Coronary artery (tissue), 2 donors: ENCODE results near the gene BTBD9.

Experiments
- DNase-seq: peaks from one replicate; pipeline ENCODE4 v3.0.0-alpha.2; 2017; ENCODE audit warnings: low spot score
- H3K27ac ChIP-seq, 2 donors: fragments of 200-600 bp; sonication (generic); one replicate each; pipeline ENCODE4 v1.5.1; 2016 to 2019
- H3K4me3 ChIP-seq: fragments of 200-600 bp; sonication (generic); 2 replicates; pipeline ENCODE4 v1.5.1; 2016; ENCODE audit warnings: mild to moderate bottlenecking, moderate library complexity
- TF ChIP-seq, protein P1 (sequence below): fragments of 200-600 bp; sonication (generic); IDR thresholded peaks from one replicate; pipeline ENCODE4 v1.5.1; 2019; ENCODE audit warnings: antibody characterized with exemption

Gene BTBD9

DNA sequence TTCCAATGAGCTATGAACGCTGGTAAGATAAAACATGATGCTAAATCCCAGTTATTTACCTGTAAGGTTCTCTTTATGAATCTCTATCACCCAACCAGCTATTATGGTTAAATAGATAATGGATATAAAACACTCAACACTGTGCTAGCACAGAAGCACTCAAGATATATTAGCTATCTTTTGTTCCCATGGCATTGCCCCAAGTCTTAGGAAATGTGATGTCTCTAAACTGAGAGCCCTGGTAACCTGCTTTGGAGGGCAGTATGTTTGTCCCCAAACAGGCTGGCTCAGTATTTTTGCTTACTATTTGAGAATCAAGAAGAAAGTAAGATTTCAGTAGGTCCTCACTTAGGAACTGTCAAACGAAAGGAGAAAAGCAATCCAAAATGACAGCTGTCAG is 90.5 kb downstream of the BTBD9 start:
- DNase-seq = no peak
- Histone ChIP-seq H3K27ac (no peak overlapping the region), H3K4me3 (no peak overlapping the region)
- TF ChIP-seq, protein P1, sequence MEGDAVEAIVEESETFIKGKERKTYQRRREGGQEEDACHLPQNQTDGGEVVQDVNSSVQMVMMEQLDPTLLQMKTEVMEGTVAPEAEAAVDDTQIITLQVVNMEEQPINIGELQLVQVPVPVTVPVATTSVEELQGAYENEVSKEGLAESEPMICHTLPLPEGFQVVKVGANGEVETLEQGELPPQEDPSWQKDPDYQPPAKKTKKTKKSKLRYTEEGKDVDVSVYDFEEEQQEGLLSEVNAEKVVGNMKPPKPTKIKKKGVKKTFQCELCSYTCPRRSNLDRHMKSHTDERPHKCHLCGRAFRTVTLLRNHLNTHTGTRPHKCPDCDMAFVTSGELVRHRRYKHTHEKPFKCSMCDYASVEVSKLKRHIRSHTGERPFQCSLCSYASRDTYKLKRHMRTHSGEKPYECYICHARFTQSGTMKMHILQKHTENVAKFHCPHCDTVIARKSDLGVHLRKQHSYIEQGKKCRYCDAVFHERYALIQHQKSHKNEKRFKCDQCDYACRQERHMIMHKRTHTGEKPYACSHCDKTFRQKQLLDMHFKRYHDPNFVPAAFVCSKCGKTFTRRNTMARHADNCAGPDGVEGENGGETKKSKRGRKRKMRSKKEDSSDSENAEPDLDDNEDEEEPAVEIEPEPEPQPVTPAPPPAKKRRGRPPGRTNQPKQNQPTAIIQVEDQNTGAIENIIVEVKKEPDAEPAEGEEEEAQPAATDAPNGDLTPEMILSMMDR = no peak

GRCh38 chr6:38543022-38543421 is 96.7 kb downstream of the BTBD9 start:
- no peak overlapping the region for H3K27ac ChIP-seq
- DNase-seq = no peak
- H3K4me3 ChIP-seq = no peak overlapping the region
- TF ChIP-seq, protein P1 = no peak

- DNase-seq = no peak
- H3K4me3 ChIP-seq = no peak overlapping the region
- no peak overlapping the region for H3K27ac ChIP-seq
- TF ChIP-seq, protein P1 = no peak
Measured at GRCh38 chr6:38542031-38542430, 97.7 kb downstream of the BTBD9 start.

DNA sequence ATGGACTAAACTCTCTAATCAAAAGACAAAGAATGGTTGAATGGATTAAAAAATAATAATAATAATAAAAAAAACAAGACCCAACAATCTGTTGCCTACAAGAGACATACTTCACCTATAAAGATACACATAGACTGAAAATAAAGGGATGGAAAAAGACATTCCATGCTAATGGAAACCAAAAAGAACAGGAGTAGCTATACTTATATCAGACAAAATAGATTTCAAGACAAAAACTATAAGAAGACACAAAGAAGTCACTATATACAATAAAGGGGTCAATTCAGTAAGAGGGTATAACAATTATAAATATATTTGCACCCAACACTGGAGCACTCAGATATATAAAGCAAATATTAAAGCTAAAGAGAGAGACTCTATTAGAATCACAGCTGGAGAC is 106.7 kb downstream of the BTBD9 start:
- DNase-seq = no peak
- TF ChIP-seq, protein P1 = no peak
- H3K4me3 ChIP-seq = no peak overlapping the region
- H3K27ac ChIP-seq = no peak overlapping the region

DNA sequence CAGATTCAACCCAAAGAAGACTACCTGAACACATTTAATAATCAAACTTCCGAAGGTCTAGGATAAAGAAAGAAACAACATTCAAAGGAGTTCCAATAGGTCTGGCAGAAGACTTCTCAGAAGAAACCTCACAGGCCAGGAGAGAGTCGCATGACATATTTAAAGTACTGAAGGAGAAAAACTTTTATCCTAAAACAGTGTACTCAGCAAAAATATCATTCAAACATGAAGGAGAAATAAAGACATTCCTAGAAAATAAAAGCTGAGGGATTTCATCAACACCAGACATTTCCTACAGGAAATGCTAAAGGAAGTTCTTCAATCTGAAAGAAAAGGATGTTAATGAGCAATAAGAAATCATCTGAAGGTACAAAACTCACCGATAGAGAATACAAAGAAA is 108.6 kb downstream of the BTBD9 start:
- no peak overlapping the region for H3K4me3 ChIP-seq
- TF ChIP-seq, protein P1 = no peak
- H3K27ac ChIP-seq = no peak overlapping the region
- no peak for DNase-seq

DNA sequence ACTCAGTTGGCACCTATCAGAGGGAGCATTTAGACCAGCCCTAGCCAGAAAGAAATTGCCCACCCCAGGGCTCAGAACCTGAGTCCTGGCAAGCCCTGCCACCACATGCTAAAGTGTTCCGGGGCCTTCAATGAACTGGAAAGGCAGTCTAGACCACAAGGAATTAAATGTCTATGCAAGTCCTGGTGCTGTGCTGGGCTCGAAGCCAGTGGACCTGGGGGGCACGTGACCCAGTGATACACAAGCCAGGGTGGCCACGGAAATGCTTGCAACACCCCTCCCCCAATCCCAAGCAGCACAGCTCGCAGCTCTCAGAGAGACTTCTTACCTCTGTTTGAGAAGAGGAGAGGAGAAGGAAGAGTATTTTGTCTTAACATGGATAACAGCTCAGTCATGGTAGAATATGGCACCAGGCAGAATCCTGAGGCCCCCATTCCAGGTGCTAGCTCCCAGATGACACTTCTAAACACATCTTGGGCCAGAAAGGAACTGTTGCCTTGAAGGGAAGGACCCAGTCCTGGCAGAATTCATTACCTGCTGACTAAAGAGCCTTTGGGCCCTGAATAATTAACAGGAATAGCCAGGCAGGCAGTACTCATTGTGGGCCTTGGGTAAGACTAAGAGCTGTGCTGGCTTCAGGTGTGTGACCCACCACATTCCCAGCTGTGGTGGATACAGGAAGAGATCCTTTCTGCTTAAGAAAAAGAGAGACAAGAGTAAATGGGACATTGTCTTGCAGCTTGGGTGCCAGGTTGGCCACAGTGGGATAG is 111.3 kb downstream of the BTBD9 start:
- DNase-seq = no peak
- Histone ChIP-seq H3K4me3 (no peak overlapping the region), H3K27ac (no peak overlapping the region)
- TF ChIP-seq, protein P1 = no peak

DNA sequence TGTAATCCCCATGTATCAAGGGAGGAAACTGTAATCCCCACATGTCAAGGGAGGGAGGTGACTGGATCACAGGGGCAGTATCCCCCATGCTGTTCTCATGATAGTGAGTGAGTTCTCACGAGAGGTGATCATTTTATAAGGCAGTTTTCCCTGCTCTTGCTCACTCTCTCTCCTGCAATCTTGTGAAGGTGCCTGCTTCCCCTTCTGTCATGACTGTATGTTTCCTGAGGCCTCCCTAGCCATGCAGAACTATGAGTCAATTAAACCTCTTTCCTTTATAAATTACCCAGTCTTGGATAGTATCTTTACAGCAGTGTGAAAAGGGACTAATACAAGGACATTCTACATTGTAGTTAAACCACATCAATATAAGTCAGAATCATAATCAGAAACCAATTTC is 112.4 kb downstream of the BTBD9 start:
- TF ChIP-seq, protein P1 = no peak
- H3K27ac ChIP-seq = no peak overlapping the region
- no peak overlapping the region for H3K4me3 ChIP-seq
- no peak for DNase-seq
